Mesothelial cell of epicardium (in vitro differentiated cells): Measurements from ENCODE around the gene BPIFB4. TPM values are rescaled to one million over a fixed set of nuclear protein-coding genes. Genes with fewer than 3 reads are reported as not detected.

Experiments used
- DNase-seq, 2 experiments: peaks; one replicate each; pipeline ENCODE4 v3.0.0; 2021; ENCODE audit warnings: low spot score in 2 of 2; ENCODE audit not compliant: unreplicated experiment in 2 of 2
- H3K27ac Mint-ChIP-seq: 2 replicates; pipeline ENCODE4 v1.8.0; 2021; ENCODE audit warnings: mixed read lengths
- H3K27me3 Mint-ChIP-seq: 2 replicates; pipeline ENCODE4 v1.8.0; 2021; ENCODE audit warnings: low read depth, mixed read lengths
- H3K36me3 Mint-ChIP-seq: 2 replicates; pipeline ENCODE4 v1.8.0; 2021; ENCODE audit warnings: mixed read lengths
- H3K4me1 Mint-ChIP-seq: 2 replicates; pipeline ENCODE4 v1.8.0; 2021; ENCODE audit warnings: mixed read lengths
- H3K4me3 Mint-ChIP-seq: 2 replicates; pipeline ENCODE4 v1.8.0; 2021; ENCODE audit warnings: mild to moderate bottlenecking, moderate library complexity, mixed read lengths
- H3K9me3 Mint-ChIP-seq: 2 replicates; pipeline ENCODE4 v1.8.0; 2021; ENCODE audit warnings: mixed read lengths
- CTCF ChIP-seq: fragments of 200-600 bp; sonication (generic); IDR thresholded peaks from one replicate; pipeline ENCODE4 v1.5.0; 2021; ENCODE audit warnings: antibody characterized with exemption; ENCODE audit not compliant: unreplicated experiment
- total RNA-seq: library from RNA; stranded (reverse); gene quantifications from 3 replicates; pipeline ENCODE4 v1.2.1, GENCODE V29; 2021

The BPIFB4 gene
- total RNA-seq, 1 donor from 2014 or later, result not detected

- no peak for DNase-seq
- H3K4me1 Mint-ChIP-seq, result no peaks in the 10 kb centered on the region
- no peak overlapping the region for H3K4me3 Mint-ChIP-seq
- peaks cover 16% of the 10 kb centered on the region for H3K27me3 Mint-ChIP-seq
- H3K36me3 Mint-ChIP-seq, result no peaks in the 10 kb centered on the region
- no peak overlapping the region for H3K27ac Mint-ChIP-seq
- TF ChIP-seq CTCF, result no peak
- H3K9me3 Mint-ChIP-seq, result no peaks in the 10 kb centered on the region
Measured at GRCh38 chr20:33081411-33082154, 2.1 kb downstream of the BPIFB4 start.

- Mint-ChIP-seq H3K27ac (no peak overlapping the region), H3K36me3 (no peaks in the 10 kb centered on the region), H3K4me3 (no peak overlapping the region), H3K4me1 (no peaks in the 10 kb centered on the region), H3K9me3 (no peaks in the 10 kb centered on the region), H3K27me3 (peaks cover 16% of the 10 kb centered on the region)
- TF ChIP-seq CTCF, result no peak
- DNase-seq, result no peak
Measured at GRCh38 chr20:33082546-33082945, 3.1 kb downstream of the BPIFB4 start.

GRCh38 chr20:33083544-33084340 lies 4.3 kb downstream of the BPIFB4 start:
- no peak for TF ChIP-seq CTCF
- H3K9me3 Mint-ChIP-seq, result no peaks in the 10 kb centered on the region
- H3K4me3 Mint-ChIP-seq, result no peak overlapping the region
- peaks cover 16% of the 10 kb centered on the region for H3K27me3 Mint-ChIP-seq
- H3K27ac Mint-ChIP-seq, result no peak overlapping the region
- H3K4me1 Mint-ChIP-seq, result no peaks in the 10 kb centered on the region
- DNase-seq, result no peak
- no peaks in the 10 kb centered on the region for H3K36me3 Mint-ChIP-seq

GRCh38 chr20:33084722-33085121 lies 5.3 kb downstream of the BPIFB4 start:
- Mint-ChIP-seq H3K4me1 (no peaks in the 10 kb centered on the region), H3K9me3 (no peaks in the 10 kb centered on the region), H3K27ac (no peak overlapping the region), H3K36me3 (no peaks in the 10 kb centered on the region), H3K4me3 (no peak overlapping the region), H3K27me3 (peaks cover 18% of the 10 kb centered on the region)
- no peak for TF ChIP-seq CTCF
- DNase-seq, result no peak

GRCh38 chr20:33086052-33086722 lies 6.7 kb downstream of the BPIFB4 start:
- DNase-seq, result no peak
- TF ChIP-seq CTCF, result no peak
- Mint-ChIP-seq H3K4me3 (no peak overlapping the region), H3K27ac (no peak overlapping the region), H3K27me3 (peaks cover 14% of the 10 kb centered on the region), H3K9me3 (no peaks in the 10 kb centered on the region), H3K36me3 (no peaks in the 10 kb centered on the region), H3K4me1 (no peaks in the 10 kb centered on the region)
